Right atrium auricular region (tissue), 2 donors: ENCODE data around the gene LEP. TPM values are rescaled to one million over a fixed set of nuclear protein-coding genes. Genes with fewer than 3 reads are reported as not detected.

ENCODE experiments used
- DNase-seq: peaks from one replicate; pipeline ENCODE4 v3.0.0-alpha.2; 2019; ENCODE audit warnings: low spot score
- H3K27ac ChIP-seq, 2 donors: fragments of 200-600 bp; sonication (generic); 1 replicate in 1 of 2; 2 replicates in 1 of 2; pipeline ENCODE4 v1.5.1; 2016 to 2019
- H3K27me3 ChIP-seq, 2 donors: fragments of 200-600 bp; sonication (generic); one replicate each; pipeline versions ENCODE4 v1.5.1 to v1.6.0; 2017 to 2019
- H3K36me3 ChIP-seq: fragments of 200-600 bp; sonication (generic); one replicate; pipeline ENCODE4 v1.5.1; 2016
- H3K4me1 ChIP-seq, 2 donors: fragments of 200-600 bp; sonication (generic); one replicate each; pipeline versions ENCODE4 v1.5.1 to v1.6.0; 2017 to 2019
- H3K4me3 ChIP-seq, 2 donors: fragments of 200-600 bp; sonication (generic); 1 replicate in 1 of 2; 2 replicates in 1 of 2; pipeline ENCODE4 v1.5.1; 2017 to 2019; ENCODE audit warnings: mild to moderate bottlenecking in 1 of 2, moderate library complexity in 1 of 2
- H3K9me3 ChIP-seq, 2 donors: fragments of 200-600 bp; sonication (generic); one replicate each; pipeline ENCODE4 v1.5.1; 2019
- CTCF ChIP-seq, 2 donors: fragments of 200-600 bp; sonication (generic); IDR thresholded peaks; one replicate each; pipeline ENCODE4 v1.5.1; 2019; ENCODE audit warnings: antibody characterized with exemption in 2 of 2
- total RNA-seq, 2 donors: library from RNA; depleted of rRNA; stranded (reverse); fragments of >200 nt; gene quantifications; one replicate each; pipeline ENCODE4 v1.1.0, GENCODE V29; 2016

LEP gene
- total RNA-seq, 2 donors from 2014 or later, result 0.22 to 2.2 TPM

DNA sequence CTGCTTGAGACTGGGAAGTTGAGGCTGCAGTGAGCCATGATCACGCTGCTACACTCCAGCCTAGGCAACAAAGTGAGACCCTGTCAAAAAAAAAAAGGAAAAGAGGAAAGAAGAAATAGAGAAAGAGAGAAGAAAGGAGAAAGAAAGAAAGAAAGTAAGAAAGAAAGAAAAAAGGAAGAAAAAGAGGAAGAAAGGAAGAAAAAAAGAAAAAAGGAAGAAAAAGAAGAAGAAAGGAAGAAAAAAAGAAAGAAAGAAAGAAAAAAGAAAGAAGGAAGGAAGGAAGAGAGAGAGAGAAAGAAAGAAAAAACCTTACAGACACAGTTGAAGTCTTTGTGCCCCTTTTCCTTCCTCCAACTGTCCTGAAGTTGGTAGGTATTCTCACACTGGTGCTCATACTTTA is 26.6 kb upstream of the LEP start:
- no peak overlapping the region for H3K4me3 ChIP-seq
- no peaks in the 10 kb centered on the region for H3K4me1 ChIP-seq
- no peak overlapping the region for H3K27ac ChIP-seq
- no peak for DNase-seq
- no peaks in the 10 kb centered on the region for H3K27me3 ChIP-seq
- no peak for TF ChIP-seq CTCF (IDR thresholded peaks at IDR 0.05)
- H3K9me3 ChIP-seq, result no peaks in the 10 kb centered on the region
- H3K36me3 ChIP-seq, result no peaks in the 10 kb centered on the region

- Histone ChIP-seq H3K4me3 (no peak overlapping the region), H3K9me3 (no peaks in the 10 kb centered on the region), H3K27ac (no peak overlapping the region), H3K27me3 (no peaks in the 10 kb centered on the region), H3K4me1 (no peaks in the 10 kb centered on the region), H3K36me3 (no peaks in the 10 kb centered on the region)
- TF ChIP-seq CTCF (IDR thresholded peaks at IDR 0.05), result no peak
- DNase-seq, result no peak
These were observed 25.8 kb upstream of the LEP start for GRCh38 chr7:128215281-128215680.

GRCh38 chr7:128215739-128216138 is 25.3 kb upstream of the LEP start:
- no peak for TF ChIP-seq CTCF (IDR thresholded peaks at IDR 0.05)
- no peak overlapping the region for H3K27ac ChIP-seq
- H3K27me3 ChIP-seq, result no peaks in the 10 kb centered on the region
- no peaks in the 10 kb centered on the region for H3K4me1 ChIP-seq
- H3K4me3 ChIP-seq, result no peak overlapping the region
- no peaks in the 10 kb centered on the region for H3K36me3 ChIP-seq
- DNase-seq, result no peak
- no peaks in the 10 kb centered on the region for H3K9me3 ChIP-seq

DNA sequence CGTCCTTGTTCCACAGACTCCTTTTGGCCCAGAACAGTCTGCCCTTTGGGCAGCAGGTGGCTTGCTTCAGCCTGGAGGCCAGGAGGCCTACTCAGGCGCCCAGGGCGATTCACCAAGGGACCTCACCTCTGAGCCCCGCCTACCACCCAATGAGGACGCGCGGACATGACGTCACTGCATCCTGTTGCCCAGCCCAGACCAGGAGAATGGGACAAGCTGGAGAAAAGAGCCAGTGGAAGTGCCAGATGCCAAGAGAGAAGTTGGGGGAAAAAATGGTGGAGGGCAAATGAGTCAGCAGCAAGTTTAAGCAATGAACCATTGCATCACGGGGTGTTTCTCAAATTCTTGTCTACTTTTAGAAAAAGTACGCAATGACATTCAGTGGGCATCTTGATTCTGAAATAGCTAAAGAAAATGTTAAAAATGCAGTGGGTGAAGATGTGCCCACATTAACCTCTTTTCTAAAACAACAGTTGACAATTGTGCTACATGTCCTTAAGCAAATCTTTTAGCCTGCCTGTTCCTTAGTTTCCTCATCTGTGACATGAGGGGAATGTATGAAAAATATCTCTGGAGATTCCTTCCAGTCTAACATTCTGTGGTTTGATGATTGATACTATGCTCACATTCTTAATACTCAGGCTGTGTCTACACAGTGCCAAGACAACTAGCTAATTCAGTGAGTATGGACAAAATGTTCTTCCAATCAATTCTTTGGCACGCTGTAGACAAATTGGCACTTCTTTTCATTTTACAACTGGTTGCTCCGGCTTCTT is 23.9 kb upstream of the LEP start:
- Histone ChIP-seq H3K4me3 (no peak overlapping the region), H3K9me3 (no peaks in the 10 kb centered on the region), H3K27ac (no peak overlapping the region), H3K36me3 (no peaks in the 10 kb centered on the region), H3K27me3 (no peaks in the 10 kb centered on the region), H3K4me1 (no peaks in the 10 kb centered on the region)
- no peak for DNase-seq
- no peak for TF ChIP-seq CTCF (IDR thresholded peaks at IDR 0.05)

DNA sequence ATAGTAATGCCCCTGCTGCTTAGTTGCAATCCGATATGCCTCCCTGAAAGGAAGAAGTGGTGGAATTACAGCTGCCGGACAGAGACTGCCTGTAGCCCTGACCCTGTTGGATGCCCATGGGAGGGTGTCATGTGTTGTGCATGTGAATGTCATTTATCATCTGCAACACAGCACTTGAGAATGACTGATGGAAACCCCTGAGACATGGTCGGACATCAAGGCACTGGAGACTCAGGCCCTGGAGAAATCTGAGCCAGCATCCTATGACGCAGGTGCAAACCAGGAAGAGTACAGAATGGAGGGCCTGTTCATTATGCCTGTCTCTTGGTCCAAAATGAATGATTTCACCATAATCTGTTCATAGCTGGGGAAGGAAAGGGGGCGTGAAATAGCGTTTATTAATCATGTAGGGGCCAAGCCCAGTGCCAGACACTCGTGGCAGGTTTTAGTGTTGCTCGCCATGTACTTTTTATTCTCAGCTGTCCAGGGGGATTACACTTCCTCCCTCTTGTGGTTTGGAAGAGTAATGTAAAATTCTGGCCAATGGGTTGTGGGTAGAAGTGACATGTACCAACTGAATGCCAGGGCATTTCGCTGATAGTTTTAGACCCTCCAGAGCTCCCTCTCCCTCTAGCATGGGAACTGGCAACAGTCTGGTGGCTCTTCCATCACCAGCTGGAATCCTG is 23.0 kb upstream of the LEP start:
- no peaks in the 10 kb centered on the region for H3K27me3 ChIP-seq
- H3K9me3 ChIP-seq, result no peaks in the 10 kb centered on the region
- no peaks in the 10 kb centered on the region for H3K4me1 ChIP-seq
- H3K36me3 ChIP-seq, result no peaks in the 10 kb centered on the region
- DNase-seq, result no peak
- H3K4me3 ChIP-seq, result no peak overlapping the region
- no peak for TF ChIP-seq CTCF (IDR thresholded peaks at IDR 0.05)
- H3K27ac ChIP-seq, result no peak overlapping the region
